Activated CD4-positive, alpha-beta memory T cell treated with anti-CD3 and anti-CD28 coated beads for 36 hours (primary cell): Measurements from ENCODE around the gene RBMS2. TPM values are rescaled to one million over a fixed set of nuclear protein-coding genes. Genes with fewer than 3 reads are reported as not detected.

ENCODE experiments used
- CTCF ChIA-PET: fragments of 350-600 bp; sonication (Branson Sonifier 250); formaldehyde crosslinking; loops from one replicate; lab custom pipeline; 2021; ENCODE audit warnings: antibody characterized with exemption, inconsistent platforms; lab: Charles Lee
- POLR2A ChIA-PET: fragments of 350-600 bp; sonication (Branson Sonifier 250); formaldehyde crosslinking; loops from one replicate; lab custom pipeline; 2021; ENCODE audit warnings: antibody characterized with exemption; lab: Charles Lee
- DNase-seq: peaks from one replicate; pipeline ENCODE4 v3.0.0-alpha.2; 2020
- H3K27ac Mint-ChIP-seq: one replicate; pipeline ENCODE4 v1.8.0; 2021; ENCODE audit warnings: mixed read lengths
- H3K27me3 Mint-ChIP-seq: one replicate; pipeline ENCODE4 v1.8.0; 2021; ENCODE audit warnings: mixed read lengths
- H3K36me3 Mint-ChIP-seq: one replicate; pipeline ENCODE4 v1.8.0; 2021; ENCODE audit warnings: mixed read lengths
- H3K4me1 Mint-ChIP-seq: one replicate; pipeline ENCODE4 v1.8.0; 2021; ENCODE audit warnings: low read depth, mixed read lengths
- H3K4me3 Mint-ChIP-seq: one replicate; pipeline ENCODE4 v1.8.0; 2021; ENCODE audit warnings: mild to moderate bottlenecking, mixed read lengths
- H3K9me3 Mint-ChIP-seq: one replicate; pipeline ENCODE4 v1.8.0; 2021; ENCODE audit warnings: mixed read lengths
- intact Hi-C: fragments of 100-400 bp; cut with micrococcal nuclease; formaldehyde crosslinking; loops from one replicate; pipeline ENCODE4 v1.15.1; 2023
- total RNA-seq, 2 experiments: library from RNA; stranded (reverse); gene quantifications; one replicate each; pipeline ENCODE4 v1.2.3, GENCODE V29; 2021

Gene RBMS2
- total RNA-seq, 2 experiments from 2014 or later, result 2.2 to 2.9 TPM

- Mint-ChIP-seq H3K9me3 (no peaks in the 10 kb centered on the region), H3K4me3 (peak overlapping the region; percentile 96), H3K27me3 (no peaks in the 10 kb centered on the region), H3K27ac (peak overlapping the region; percentile 98), H3K4me1 (peaks cover 34% of the 10 kb centered on the region), H3K36me3 (peaks cover 54% of the 10 kb centered on the region)
- CTCF ChIA-PET, result interaction anchor here (2.5 kb wide), 1 partner anchor 9 kb away, joined by 39 read pairs; no protein-coding TSS in a partner anchor
- intact Hi-C loops, result loop anchor here (5.0 kb wide), 1 partner anchor 468 kb away; the partner anchor contains the start of gene STAT6
- POLR2A ChIA-PET, result interaction anchor here (0.5 to 4.1 kb wide), 6 partner anchors 9 to 526 kb away, joined by 3 to 36 read pairs (median 6); partner anchors contain the start of genes BAZ2A and ZC3H10
- no peak for DNase-seq
Observed at GRCh38 chr12:56644654-56645053, 123.0 kb downstream of the RBMS2 start.

GRCh38 chr12:56645201-56645716, 123.6 kb downstream of the RBMS2 start:
- intact Hi-C loops, result loop anchor here (5.0 kb wide), 1 partner anchor 467 kb away; the partner anchor contains the start of gene STAT6
- peak; percentile 16 for DNase-seq
- no peaks in the 10 kb centered on the region for H3K27me3 Mint-ChIP-seq
- peak overlapping the region; percentile 98 for H3K27ac Mint-ChIP-seq
- H3K4me3 Mint-ChIP-seq, result peak overlapping the region; percentile 96
- peaks cover 50% of the 10 kb centered on the region for H3K36me3 Mint-ChIP-seq
- peaks cover 34% of the 10 kb centered on the region for H3K4me1 Mint-ChIP-seq
- POLR2A ChIA-PET, result interaction anchor here (0.7 to 4.1 kb wide), 9 partner anchors 9 to 527 kb away, joined by 3 to 36 read pairs (median 4); partner anchors contain the start of genes BAZ2A, NACA and ZC3H10
- CTCF ChIA-PET, result interaction anchor here (0.5 to 2.5 kb wide), 4 partner anchors 9 to 261 kb away, joined by 3 to 39 read pairs (median 4); no protein-coding TSS in a partner anchor
- no peaks in the 10 kb centered on the region for H3K9me3 Mint-ChIP-seq

Other genes starting within 250 kb of the RBMS2 start
- gene CS, start 221.5 kb upstream of the RBMS2 start, total RNA-seq, result 100 to 1,000 TPM; 304 to 309 TPM
- 10 to 100 TPM; 74.7 to 91.6 TPM for gene CNPY2, start 205.8 kb upstream of the RBMS2 start, total RNA-seq
- gene PAN2, start 187.8 kb upstream of the RBMS2 start, total RNA-seq, result 10 to 100 TPM; 49.0 to 51.2 TPM
- 10 to 100 TPM; 47.6 to 48.5 TPM for gene IL23A, start 182.9 kb upstream of the RBMS2 start, total RNA-seq
- gene STAT2, start 161.7 kb upstream of the RBMS2 start, total RNA-seq, result 100 to 1,000 TPM; 125 to 139 TPM
- gene APOF, start 159.0 kb upstream of the RBMS2 start, total RNA-seq, result not detected
- 10 to 100 TPM; 60.1 to 62.6 TPM for gene TIMELESS, start 72.4 kb upstream of the RBMS2 start, total RNA-seq
- gene MIP, start 67.2 kb upstream of the RBMS2 start, total RNA-seq, result not detected
- 1 to 10 TPM; 2.4 to 2.9 TPM for gene SPRYD4, start 53.2 kb upstream of the RBMS2 start, total RNA-seq
- gene GLS2, start 33.7 kb upstream of the RBMS2 start, total RNA-seq, result 1 to 10 TPM; 5.5 to 6.1 TPM
- 100 to 1,000 TPM in 1 of 2 experiments, 10 to 100 TPM in 1; 90.7 to 111 TPM for gene BAZ2A, start 108.5 kb downstream of the RBMS2 start, total RNA-seq
- 100 to 1,000 TPM; 709 to 722 TPM for gene ATP5F1B, start 124.2 kb downstream of the RBMS2 start, total RNA-seq
- gene PTGES3, start 166.5 kb downstream of the RBMS2 start, total RNA-seq, result 100 to 1,000 TPM; 355 to 356 TPM
- gene NACA, start 203.5 kb downstream of the RBMS2 start, total RNA-seq, result 1,000 to 10,000 TPM; 1,098 to 1,103 TPM
- 10 to 100 TPM; 74.5 to 75.3 TPM for gene PRIM1, start 230.5 kb downstream of the RBMS2 start, total RNA-seq
- 1 to 10 TPM; 2.6 to 4.1 TPM for gene HSD17B6, start 241.5 kb downstream of the RBMS2 start, total RNA-seq